ENCODE data around the gene MAIP1. TPM values are rescaled to one million over a fixed set of nuclear protein-coding genes. Genes with fewer than 3 reads are reported as not detected.

MAIP1 gene
- total RNA-seq, 3 donors from 2014 or later: 17.0 to 27.4 (median 26.6) TPM

- H3K27ac ChIP-seq: no peak overlapping the region
- TF ChIP-seq POLR2A (IDR thresholded peaks at IDR 0.05): no peak
- no peak for TF ChIP-seq CTCF (IDR thresholded peaks at IDR 0.05)
- no peak for TF ChIP-seq POLR2AphosphoS5 (IDR thresholded peaks at IDR 0.05)
- no peak for DNase-seq (ENCODE audit: low spot score in 2 of 2)
- no peaks in the 10 kb centered on the region for H3K27me3 ChIP-seq
- H3K4me3 ChIP-seq: no peak overlapping the region
- no peaks in the 10 kb centered on the region for H3K9me3 ChIP-seq
- no peaks in the 10 kb centered on the region for H3K4me1 ChIP-seq
- H3K36me3 ChIP-seq: peaks cover 4% of the 10 kb centered on the region
- intact Hi-C loops (cut with DNase I; ENCODE audit: low total_unique reads): no loop called here
These were observed 8.5 kb upstream of the MAIP1 start for GRCh38 chr2:199946836-199947235.

- no peaks in the 10 kb centered on the region for H3K27me3 ChIP-seq
- H3K36me3 ChIP-seq: peaks cover 4% of the 10 kb centered on the region
- H3K4me3 ChIP-seq: no peak overlapping the region
- H3K9me3 ChIP-seq: no peaks in the 10 kb centered on the region
- TF ChIP-seq POLR2AphosphoS5 (IDR thresholded peaks at IDR 0.05): no peak
- no peak overlapping the region for H3K27ac ChIP-seq
- H3K4me1 ChIP-seq: no peaks in the 10 kb centered on the region
- intact Hi-C loops (cut with DNase I; ENCODE audit: low total_unique reads): no loop called here
- DNase-seq (ENCODE audit: low spot score in 2 of 2): no peak
These were observed 5.0 kb upstream of the MAIP1 start for GRCh38 chr2:199950396-199950795.

- H3K4me3 ChIP-seq: no peak overlapping the region
- no peak for TF ChIP-seq POLR2AphosphoS5 (IDR thresholded peaks at IDR 0.05)
- no peak for TF ChIP-seq CTCF (IDR thresholded peaks at IDR 0.05)
- TF ChIP-seq POLR2A (IDR thresholded peaks at IDR 0.05): no peak
- no peaks in the 10 kb centered on the region for H3K27me3 ChIP-seq
- H3K27ac ChIP-seq: no peak overlapping the region
- no peak for DNase-seq (ENCODE audit: low spot score in 2 of 2)
- intact Hi-C loops (cut with DNase I; ENCODE audit: low total_unique reads): no loop called here
- H3K36me3 ChIP-seq: peaks cover 4% of the 10 kb centered on the region
- H3K9me3 ChIP-seq: no peaks in the 10 kb centered on the region
- no peaks in the 10 kb centered on the region for H3K4me1 ChIP-seq
These were observed 4.4 kb upstream of the MAIP1 start for GRCh38 chr2:199951023-199951422.

- Histone ChIP-seq H3K36me3 (no peaks in the 10 kb centered on the region), H3K9me3 (no peaks in the 10 kb centered on the region), H3K27me3 (no peaks in the 10 kb centered on the region), H3K27ac (peak overlapping the region; percentile 85 to 95), H3K4me3 (peak overlapping the region; percentile 94 to 99 (median 96)), H3K4me1 (peaks cover 0 to 18% of the 10 kb centered on the region in 2 donors)
- intact Hi-C loops (cut with DNase I; ENCODE audit: low total_unique reads): loop anchor here (5.0 kb wide), 1 partner anchor 1177 kb away; no protein-coding TSS in a partner anchor
- no peak for TF ChIP-seq POLR2A (IDR thresholded peaks at IDR 0.05)
- no peak for TF ChIP-seq CTCF (IDR thresholded peaks at IDR 0.05)
- TF ChIP-seq POLR2AphosphoS5 (IDR thresholded peaks at IDR 0.05): no peak
- no peak for DNase-seq (ENCODE audit: low spot score in 2 of 2)
These were observed 409 bp upstream of the MAIP1 start for GRCh38 chr2:199955007-199955338.

GRCh38 chr2:199956062-199956380, 639 bp downstream of the MAIP1 start:
- no peak for TF ChIP-seq CTCF (IDR thresholded peaks at IDR 0.05)
- no peak for TF ChIP-seq POLR2A (IDR thresholded peaks at IDR 0.05)
- no peak for TF ChIP-seq POLR2AphosphoS5 (IDR thresholded peaks at IDR 0.05)
- peak overlapping the region; percentile 85 to 95 for H3K27ac ChIP-seq
- H3K4me3 ChIP-seq: peak overlapping the region; percentile 94 to 99 (median 96)
- no peak for DNase-seq (ENCODE audit: low spot score in 2 of 2)
- no peaks in the 10 kb centered on the region for H3K9me3 ChIP-seq
- no peaks in the 10 kb centered on the region for H3K36me3 ChIP-seq
- intact Hi-C loops (cut with DNase I; ENCODE audit: low total_unique reads): loop anchor here (5.0 kb wide), 1 partner anchor 1176 kb away; no protein-coding TSS in a partner anchor
- H3K27me3 ChIP-seq: no peaks in the 10 kb centered on the region
- H3K4me1 ChIP-seq: peaks cover 0 to 18% of the 10 kb centered on the region in 2 donors

- H3K36me3 ChIP-seq: peaks cover 6% of the 10 kb centered on the region
- H3K9me3 ChIP-seq: no peaks in the 10 kb centered on the region
- H3K27me3 ChIP-seq: no peaks in the 10 kb centered on the region
- H3K4me1 ChIP-seq: peaks cover 0 to 18% of the 10 kb centered on the region in 2 donors
- H3K27ac ChIP-seq: no peak overlapping the region
- no peak overlapping the region for H3K4me3 ChIP-seq
- intact Hi-C loops (cut with DNase I; ENCODE audit: low total_unique reads): loop anchor here (5.0 kb wide), 1 partner anchor 1174 kb away; no protein-coding TSS in a partner anchor
- DNase-seq (ENCODE audit: low spot score in 2 of 2): no peak
- no peak for TF ChIP-seq CTCF (IDR thresholded peaks at IDR 0.05)
- TF ChIP-seq POLR2AphosphoS5 (IDR thresholded peaks at IDR 0.05): no peak
- TF ChIP-seq POLR2A (IDR thresholded peaks at IDR 0.05): no peak
These were observed 2.6 kb downstream of the MAIP1 start for GRCh38 chr2:199958014-199958413.
